ENCODE measurements around the gene ZGLP1. TPM values are rescaled to one million over a fixed set of nuclear protein-coding genes. Genes with fewer than 3 reads are reported as not detected.

Gene ZGLP1
- total and polyA plus RNA-seq, 4 experiments from 2014 or later: 0.32 to 7.7 (median 7.1) TPM; not detected in 1

DNA sequence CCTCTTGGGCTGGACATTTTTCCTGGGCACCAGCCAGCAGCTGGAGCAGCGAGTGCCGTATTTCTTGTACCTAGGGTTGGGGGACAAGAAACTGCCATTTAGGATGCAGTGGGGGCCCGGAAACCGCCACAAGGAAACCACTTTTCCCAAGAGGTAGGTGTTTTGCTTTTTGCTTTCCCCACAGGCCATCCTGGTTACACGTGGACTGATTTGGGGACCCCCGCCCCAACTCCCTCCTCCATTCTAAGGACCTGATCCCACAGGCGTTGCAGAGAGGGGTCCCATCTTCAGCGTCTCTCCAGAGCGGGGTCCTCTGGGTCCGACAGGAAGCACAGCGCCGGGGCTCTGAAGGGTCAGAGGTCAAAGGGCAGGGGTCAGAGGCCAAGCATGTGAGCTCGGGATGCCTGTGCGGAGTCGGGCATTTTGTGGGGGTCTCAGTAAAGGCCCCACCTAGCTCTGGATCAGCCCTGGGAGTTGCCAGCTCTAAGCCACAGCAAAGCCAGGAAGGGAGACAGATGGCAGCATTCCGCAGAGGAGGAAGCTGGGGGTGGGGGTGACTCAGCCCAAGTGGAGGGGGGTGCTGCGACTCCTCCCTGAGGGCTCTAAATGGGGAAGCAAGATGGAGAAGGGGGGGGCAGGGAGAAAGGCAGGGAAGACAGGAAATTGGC, 4.3 kb downstream of the ZGLP1 start:
- Histone ChIP-seq H3K27ac (ENCODE audit: low read depth, low read length) (no peak overlapping the region), H3K9me3 (ENCODE audit: control insufficient read depth in 1 of 2, low read length in 2 of 2) (no peaks in the 10 kb centered on the region), H3K4me3 (ENCODE audit: low read length in 2 of 2) (no peak overlapping the region), H3K36me3 (ENCODE audit: insufficient read depth, low read length) (no peaks in the 10 kb centered on the region), H3K4me1 (ENCODE audit: insufficient read depth, low read length) (no peaks in the 10 kb centered on the region), H3K27me3 (ENCODE audit: insufficient read depth, low read length) (no peaks in the 10 kb centered on the region)
- no peak for DNase-seq
- intact Hi-C loops (cut with micrococcal nuclease): no loop called here
- POLR2A ChIA-PET (ENCODE audit: partially characterized antibody): no interaction called here
- CTCF ChIA-PET (ENCODE audit: partially characterized antibody): interaction anchor here (1.3 kb wide), 1 partner anchor 80 kb away, joined by 3 read pairs; no protein-coding TSS in a partner anchor
- no peak overlapping the region for H3K27ac Mint-ChIP-seq
- no peaks in the 10 kb centered on the region for H3K27me3 Mint-ChIP-seq
- no peaks in the 10 kb centered on the region for H3K4me1 Mint-ChIP-seq
- no peaks in the 10 kb centered on the region for H3K9me3 Mint-ChIP-seq
- no peak overlapping the region for H3K4me3 Mint-ChIP-seq
- H3K36me3 Mint-ChIP-seq: peaks cover 0 to 4% of the 10 kb centered on the region in 2 donors

DNA sequence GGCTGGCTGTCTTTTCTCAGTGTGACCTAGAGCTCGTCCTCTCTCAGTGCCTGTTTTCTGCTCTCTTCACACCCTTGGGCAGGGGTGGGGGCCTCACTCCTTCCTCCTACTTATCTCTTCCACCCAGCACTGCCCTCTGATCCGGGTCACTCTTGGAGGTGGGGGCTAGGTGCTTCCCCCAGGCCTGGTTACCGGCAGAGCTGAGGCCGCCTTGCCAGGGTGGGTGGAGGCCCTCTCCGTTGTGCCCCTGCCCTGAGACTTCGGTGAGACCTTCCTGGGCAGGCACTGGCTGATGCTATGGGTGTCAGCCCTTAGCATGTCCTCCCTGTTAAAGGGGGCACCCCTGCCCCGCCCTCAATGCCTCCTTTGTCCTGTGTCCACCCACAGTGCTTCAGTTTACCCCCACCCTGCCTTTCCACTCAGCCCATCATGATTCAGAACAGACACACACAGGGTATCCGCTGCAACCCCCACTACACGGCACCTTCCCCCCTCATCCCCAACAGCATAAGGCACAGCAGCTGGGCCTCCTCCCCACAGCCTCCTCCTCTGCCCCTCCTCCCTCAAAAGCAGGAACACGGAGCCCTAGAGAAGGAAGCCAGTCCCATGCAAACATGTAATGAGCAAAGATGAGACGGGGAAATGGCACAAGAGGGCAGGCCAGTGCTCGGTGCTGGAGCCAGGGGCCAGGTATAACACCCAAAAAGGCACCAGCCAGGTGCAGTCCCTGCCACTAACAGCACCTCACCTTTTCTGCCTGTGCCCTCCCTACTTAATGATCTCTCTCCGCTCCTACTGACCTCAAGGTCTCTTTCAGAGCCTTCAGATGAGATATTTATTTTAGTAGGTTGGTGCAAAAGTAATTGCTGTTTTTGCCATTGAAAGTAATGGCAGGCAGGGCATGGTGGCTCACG, 9.8 kb downstream of the ZGLP1 start:
- Mint-ChIP-seq H3K9me3 (peaks cover 0 to 3% (median 0%) of the 10 kb centered on the region in 8 donors), H3K4me3 (peak overlapping the region in 2 of 8 donors; percentile 5 to 57), H3K4me1 (peaks cover 5 to 12% (median 9%) of the 10 kb centered on the region in 4 donors), H3K27ac (no peak overlapping the region), H3K27me3 (peaks cover 6 to 7% of the 10 kb centered on the region in 2 donors), H3K36me3 (no peaks in the 10 kb centered on the region)
- Histone ChIP-seq H3K36me3 (ENCODE audit: insufficient read depth, low read length) (no peaks in the 10 kb centered on the region), H3K9me3 (ENCODE audit: control insufficient read depth in 1 of 2, low read length in 2 of 2) (no peaks in the 10 kb centered on the region), H3K4me1 (ENCODE audit: insufficient read depth, low read length) (peaks cover 14% of the 10 kb centered on the region), H3K4me3 (ENCODE audit: low read length in 2 of 2) (no peak overlapping the region), H3K27me3 (ENCODE audit: insufficient read depth, low read length) (peaks cover under 1% of the 10 kb centered on the region), H3K27ac (ENCODE audit: low read depth, low read length) (no peak overlapping the region)
- POLR2A ChIA-PET (ENCODE audit: partially characterized antibody): interaction anchor here (0.9 to 2.2 kb wide), 2 partner anchors 10 to 15 kb away, joined by 3 to 5 read pairs; partner anchors contain the start of gene ICAM5
- no peak for DNase-seq
- intact Hi-C loops (cut with micrococcal nuclease): no loop called here
- CTCF ChIA-PET (ENCODE audit: partially characterized antibody): interaction anchor here (0.7 to 1.4 kb wide), 2 partner anchors 29 to 89 kb away, joined by 4 to 5 read pairs; partner anchors contain the start of gene ICAM1

DNA sequence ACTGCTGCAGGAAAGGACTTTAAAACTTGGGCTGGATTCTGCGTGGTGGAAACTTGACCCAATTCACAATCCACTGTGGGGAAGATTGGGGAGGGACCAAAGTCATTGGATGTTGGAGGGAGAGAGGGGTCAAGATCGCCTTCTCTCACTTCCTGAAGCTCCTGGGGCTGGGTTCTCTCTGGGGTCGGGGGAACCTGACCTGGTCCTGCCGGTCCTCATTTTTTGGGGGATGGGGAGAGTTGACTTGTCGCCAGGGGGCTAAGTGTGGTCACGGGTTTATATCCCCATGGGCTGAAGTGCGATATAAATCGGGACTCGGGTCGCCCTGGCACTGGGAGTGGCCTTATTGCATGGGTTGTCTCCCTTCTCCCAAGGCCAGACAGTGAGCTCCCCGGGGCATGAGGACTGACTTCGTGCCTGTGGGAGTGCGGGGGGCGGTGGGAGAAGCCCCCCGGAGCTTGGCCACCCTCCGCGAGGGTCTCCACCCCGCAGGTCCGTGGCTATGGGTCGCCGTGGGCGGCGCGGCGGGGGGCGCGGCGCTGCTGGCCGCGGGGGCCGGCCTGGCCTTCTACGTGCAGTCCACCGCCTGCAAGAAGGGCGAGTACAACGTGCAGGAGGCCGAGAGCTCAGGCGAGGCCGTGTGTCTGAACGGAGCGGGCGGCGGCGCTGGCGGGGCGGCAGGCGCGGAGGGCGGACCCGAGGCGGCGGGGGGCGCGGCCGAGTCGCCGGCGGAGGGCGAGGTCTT, 13.6 kb downstream of the ZGLP1 start:
- Mint-ChIP-seq H3K4me3 (peak overlapping the region; percentile 84 to 89 (median 86)), H3K27me3 (peaks cover 26 to 28% of the 10 kb centered on the region in 2 donors), H3K36me3 (no peaks in the 10 kb centered on the region), H3K9me3 (peaks cover 0 to 11% (median 0%) of the 10 kb centered on the region in 8 donors), H3K27ac (peak overlapping the region in 6 of 7 donors; percentile 60 to 81 (median 80)), H3K4me1 (peaks cover 19 to 43% (median 32%) of the 10 kb centered on the region in 4 donors)
- Histone ChIP-seq H3K4me1 (ENCODE audit: insufficient read depth, low read length) (peaks cover 46% of the 10 kb centered on the region), H3K36me3 (ENCODE audit: insufficient read depth, low read length) (no peaks in the 10 kb centered on the region), H3K27ac (ENCODE audit: low read depth, low read length) (no peak overlapping the region), H3K4me3 (ENCODE audit: low read length in 2 of 2) (peak overlapping the region in 1 of 2 donors; percentile 55), H3K27me3 (ENCODE audit: insufficient read depth, low read length) (peaks cover 38% of the 10 kb centered on the region), H3K9me3 (ENCODE audit: control insufficient read depth in 1 of 2, low read length in 2 of 2) (no peaks in the 10 kb centered on the region)
- ChIA-PET POLR2A (ENCODE audit: partially characterized antibody) (interaction anchor here (0.6 to 2.2 kb wide), 5 partner anchors 9 to 84 kb away, joined by 3 to 10 read pairs (median 6); partner anchors contain the start of genes ICAM1, ICAM4, RAVER1 and TYK2), CTCF (ENCODE audit: partially characterized antibody) (interaction anchor here (0.8 to 1.6 kb wide), 3 partner anchors 11 to 93 kb away, joined by 3 to 6 read pairs (median 3); partner anchors contain the start of gene ICAM1)
- intact Hi-C loops (cut with micrococcal nuclease): loop anchor here (1.0 kb wide), 1 partner anchor 27 kb away; no protein-coding TSS in a partner anchor
- no peak for DNase-seq

DNA sequence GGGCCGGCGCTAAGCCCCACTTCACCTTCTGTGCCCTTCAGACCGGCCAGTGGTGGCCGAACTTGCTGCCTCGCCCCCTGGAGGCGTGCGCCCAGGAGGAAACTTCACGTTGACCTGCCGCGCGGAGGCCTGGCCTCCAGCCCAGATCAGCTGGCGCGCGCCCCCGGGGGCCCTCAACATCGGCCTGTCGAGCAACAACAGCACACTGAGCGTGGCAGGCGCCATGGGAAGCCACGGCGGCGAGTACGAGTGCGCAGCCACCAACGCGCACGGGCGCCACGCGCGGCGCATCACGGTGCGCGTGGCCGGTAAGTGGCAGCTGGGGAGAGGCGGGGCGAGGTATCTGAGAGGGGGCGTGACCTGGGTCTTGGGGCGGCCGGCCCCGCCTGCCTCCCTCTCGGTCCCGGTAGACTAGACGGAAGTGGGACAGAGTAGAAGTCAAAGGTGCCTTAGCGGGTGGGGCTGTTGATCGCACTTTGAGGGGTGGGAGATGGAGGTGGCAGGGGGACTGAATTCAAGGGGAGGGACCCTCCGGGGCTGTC, 14.2 kb downstream of the ZGLP1 start:
- CTCF ChIA-PET (ENCODE audit: partially characterized antibody): interaction anchor here (0.8 to 1.6 kb wide), 2 partner anchors 25 to 93 kb away, joined by 3 to 6 read pairs; partner anchors contain the start of gene ICAM1
- H3K4me3 ChIP-seq (ENCODE audit: low read length in 2 of 2): peak overlapping the region in 1 of 2 donors; percentile 55
- peak overlapping the region; percentile 84 to 89 (median 86) for H3K4me3 Mint-ChIP-seq

DNA sequence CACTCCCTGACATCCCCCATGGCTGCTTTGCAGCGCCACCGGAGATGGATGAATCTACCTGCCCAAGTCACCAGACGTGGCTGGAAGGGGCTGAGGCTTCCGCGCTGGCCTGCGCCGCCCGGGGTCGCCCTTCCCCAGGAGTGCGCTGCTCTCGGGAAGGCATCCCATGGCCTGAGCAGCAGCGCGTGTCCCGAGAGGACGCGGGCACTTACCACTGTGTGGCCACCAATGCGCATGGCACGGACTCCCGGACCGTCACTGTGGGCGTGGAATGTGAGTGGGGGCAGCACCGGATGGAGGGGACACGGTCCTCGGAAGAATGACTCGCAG, 15.3 kb downstream of the ZGLP1 start:
- Mint-ChIP-seq H3K27me3 (peaks cover 32 to 37% of the 10 kb centered on the region in 2 donors), H3K27ac (peak overlapping the region in 1 of 7 donors; percentile 68), H3K4me1 (peaks cover 28 to 56% (median 43%) of the 10 kb centered on the region in 4 donors), H3K4me3 (peak overlapping the region in 6 of 8 donors; percentile 10 to 84 (median 44)), H3K9me3 (peaks cover 0 to 11% (median 0%) of the 10 kb centered on the region in 8 donors), H3K36me3 (no peaks in the 10 kb centered on the region)
- intact Hi-C loops (cut with micrococcal nuclease): no loop called here
- no peaks in the 10 kb centered on the region for H3K9me3 ChIP-seq (ENCODE audit: control insufficient read depth in 1 of 2, low read length in 2 of 2)
- no peak overlapping the region for H3K4me3 ChIP-seq (ENCODE audit: low read length in 2 of 2)
- POLR2A ChIA-PET (ENCODE audit: partially characterized antibody): interaction anchor here (9.3 kb wide), 1 partner anchor 24 kb away, joined by 111 read pairs; the partner anchor contains the start of gene ICAM1
- no peaks in the 10 kb centered on the region for H3K36me3 ChIP-seq (ENCODE audit: insufficient read depth, low read length)
- DNase-seq: no peak
- H3K27ac ChIP-seq (ENCODE audit: low read depth, low read length): no peak overlapping the region
- peaks cover 51% of the 10 kb centered on the region for H3K27me3 ChIP-seq (ENCODE audit: insufficient read depth, low read length)
- CTCF ChIA-PET (ENCODE audit: partially characterized antibody): no interaction called here
- H3K4me1 ChIP-seq (ENCODE audit: insufficient read depth, low read length): peaks cover 63% of the 10 kb centered on the region

More for the DNA sequence above, 14.2 kb downstream of the ZGLP1 start:
- peaks cover 0 to 11% (median 0%) of the 10 kb centered on the region in 8 donors for H3K9me3 Mint-ChIP-seq
- peaks cover 24 to 49% (median 37%) of the 10 kb centered on the region in 4 donors for H3K4me1 Mint-ChIP-seq
- peak overlapping the region in 6 of 7 donors; percentile 60 to 81 (median 80) for H3K27ac Mint-ChIP-seq
- H3K36me3 ChIP-seq (ENCODE audit: insufficient read depth, low read length): no peaks in the 10 kb centered on the region
- H3K27me3 ChIP-seq (ENCODE audit: insufficient read depth, low read length): peaks cover 44% of the 10 kb centered on the region
- DNase-seq: peak; percentile 71 to 73 (median 73)
- no peaks in the 10 kb centered on the region for H3K9me3 ChIP-seq (ENCODE audit: control insufficient read depth in 1 of 2, low read length in 2 of 2)
- intact Hi-C loops (cut with micrococcal nuclease): loop anchor here (1.0 kb wide), 1 partner anchor 26 kb away; no protein-coding TSS in a partner anchor
- no peaks in the 10 kb centered on the region for H3K36me3 Mint-ChIP-seq
- peaks cover 52% of the 10 kb centered on the region for H3K4me1 ChIP-seq (ENCODE audit: insufficient read depth, low read length)
- POLR2A ChIA-PET (ENCODE audit: partially characterized antibody): interaction anchor here (0.6 to 2.2 kb wide), 5 partner anchors 9 to 85 kb away, joined by 3 to 10 read pairs (median 6); partner anchors contain the start of genes ICAM1, ICAM4, RAVER1 and TYK2
- no peak overlapping the region for H3K27ac ChIP-seq (ENCODE audit: low read depth, low read length)
- peaks cover 31 to 32% of the 10 kb centered on the region in 2 donors for H3K27me3 Mint-ChIP-seq

DNA sequence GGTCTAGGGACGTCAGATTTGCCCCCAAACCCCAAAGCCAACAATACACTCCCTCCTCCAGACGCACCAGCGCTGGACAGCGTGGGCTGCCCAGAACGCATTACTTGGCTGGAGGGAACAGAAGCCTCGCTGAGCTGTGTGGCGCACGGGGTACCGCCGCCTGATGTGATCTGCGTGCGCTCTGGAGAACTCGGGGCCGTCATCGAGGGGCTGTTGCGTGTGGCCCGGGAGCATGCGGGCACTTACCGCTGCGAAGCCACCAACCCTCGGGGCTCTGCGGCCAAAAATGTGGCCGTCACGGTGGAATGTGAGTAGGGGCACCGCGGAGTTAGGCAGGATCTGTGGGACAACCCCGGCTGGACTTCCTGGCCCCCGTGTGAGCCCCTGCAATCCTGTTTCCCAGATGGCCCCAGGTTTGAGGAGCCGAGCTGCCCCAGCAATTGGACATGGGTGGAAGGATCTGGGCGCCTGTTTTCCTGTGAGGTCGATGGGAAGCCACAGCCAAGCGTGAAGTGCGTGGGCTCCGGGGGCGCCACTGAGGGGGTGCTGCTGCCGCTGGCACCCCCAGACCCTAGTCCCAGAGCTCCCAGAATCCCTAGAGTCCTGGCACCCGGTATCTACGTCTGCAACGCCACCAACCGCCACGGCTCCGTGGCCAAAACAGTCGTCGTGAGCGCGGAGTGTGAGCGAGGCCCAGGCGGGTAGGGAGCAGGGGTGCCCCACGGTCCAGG, 15.8 kb downstream of the ZGLP1 start:
- Histone ChIP-seq H3K4me3 (ENCODE audit: low read length in 2 of 2) (no peak overlapping the region), H3K4me1 (ENCODE audit: insufficient read depth, low read length) (peaks cover 68% of the 10 kb centered on the region), H3K27ac (ENCODE audit: low read depth, low read length) (no peak overlapping the region), H3K36me3 (ENCODE audit: insufficient read depth, low read length) (no peaks in the 10 kb centered on the region), H3K27me3 (ENCODE audit: insufficient read depth, low read length) (peaks cover 55% of the 10 kb centered on the region), H3K9me3 (ENCODE audit: control insufficient read depth in 1 of 2, low read length in 2 of 2) (no peaks in the 10 kb centered on the region)
- peaks cover 29 to 61% (median 46%) of the 10 kb centered on the region in 4 donors for H3K4me1 Mint-ChIP-seq
- ChIA-PET CTCF (ENCODE audit: partially characterized antibody) (no interaction called here), POLR2A (ENCODE audit: partially characterized antibody) (interaction anchor here (1.0 to 9.3 kb wide), 2 partner anchors 20 to 23 kb away, joined by 3 to 111 read pairs; partner anchors contain the start of gene ICAM1)
- peaks cover 0 to 11% (median 0%) of the 10 kb centered on the region in 8 donors for H3K9me3 Mint-ChIP-seq
- no peak for DNase-seq
- H3K4me3 Mint-ChIP-seq: peak overlapping the region in 5 of 8 donors; percentile 26 to 89 (median 52)
- H3K36me3 Mint-ChIP-seq: no peaks in the 10 kb centered on the region
- intact Hi-C loops (cut with micrococcal nuclease): no loop called here
- H3K27ac Mint-ChIP-seq: peak overlapping the region in 3 of 7 donors; percentile 68 to 94 (median 89)
- peaks cover 36 to 42% of the 10 kb centered on the region in 2 donors for H3K27me3 Mint-ChIP-seq
